GM21360 (cell line): Measurements from ENCODE around the gene SAMSN1.

Experiments used
- ATAC-seq: cut with Tn5 transposase; IDR thresholded peaks from one replicate; pipeline ENCODE4 v1.9.1; 2021; ENCODE audit warnings: mild to moderate bottlenecking, moderate library complexity; ENCODE audit not compliant: unreplicated experiment

SAMSN1 gene

GRCh38 chr21:14487490-14488432, 58.4 kb downstream of the SAMSN1 start:
- no peak for ATAC-seq

GRCh38 chr21:14486869-14487268, 59.2 kb downstream of the SAMSN1 start:
- no peak for ATAC-seq

GRCh38 chr21:14484188-14485009, 61.7 kb downstream of the SAMSN1 start:
- no peak for ATAC-seq

GRCh38 chr21:14483296-14483695, 62.8 kb downstream of the SAMSN1 start:
- no peak for ATAC-seq

- ATAC-seq = peak; percentile 52
These were observed 64.0 kb downstream of the SAMSN1 start for GRCh38 chr21:14482165-14482564.

GRCh38 chr21:14480411-14481031, 65.6 kb downstream of the SAMSN1 start:
- ATAC-seq = no peak

- no peak for ATAC-seq
These were observed 66.8 kb downstream of the SAMSN1 start for GRCh38 chr21:14479241-14479786.

GRCh38 chr21:14477841-14478240, 68.3 kb downstream of the SAMSN1 start:
- no peak for ATAC-seq

GRCh38 chr21:14477133-14477532, 69.0 kb downstream of the SAMSN1 start:
- ATAC-seq = no peak

- no peak for ATAC-seq
These were observed 71.1 kb downstream of the SAMSN1 start for GRCh38 chr21:14474995-14475394.

- ATAC-seq = no peak
These were observed 76.5 kb downstream of the SAMSN1 start for GRCh38 chr21:14469641-14470040.

GRCh38 chr21:14466715-14467114, 79.4 kb downstream of the SAMSN1 start:
- no peak for ATAC-seq

GRCh38 chr21:14457762-14458161, 88.4 kb downstream of the SAMSN1 start:
- ATAC-seq = no peak

- ATAC-seq = no peak
These were observed 89.2 kb downstream of the SAMSN1 start for GRCh38 chr21:14456911-14457310.

- peak; percentile 74 for ATAC-seq
These were observed 91.8 kb downstream of the SAMSN1 start for GRCh38 chr21:14454016-14455009.

GRCh38 chr21:14453339-14454015, 92.6 kb downstream of the SAMSN1 start:
- ATAC-seq = peak; percentile 93

GRCh38 chr21:14452727-14453241, 93.3 kb downstream of the SAMSN1 start:
- no peak for ATAC-seq

GRCh38 chr21:14452031-14452726, 93.9 kb downstream of the SAMSN1 start:
- no peak for ATAC-seq
